Endothelial cell of umbilical vein (primary cell): ENCODE data around the gene AGMO. TPM values are rescaled to one million over a fixed set of nuclear protein-coding genes. Genes with fewer than 3 reads are reported as not detected.

ENCODE experiments used
- BruUV-seq: library from RNA; stranded (reverse); fragments of 400-500 nt; replicated peaks from 2 replicates; lab custom pipeline; 2021; lab: Mats Ljungman, UMichigan
- CTCF ChIA-PET: fragments of 300-600, 350-600 bp; sonication (Branson Sonifier 250); formaldehyde crosslinking; loops from one replicate; lab custom pipeline; 2021; ENCODE audit warnings: antibody characterized with exemption, inconsistent platforms; lab: Charles Lee
- POLR2A ChIA-PET: fragments of 300-600, 350-600 bp; sonication (Branson Sonifier 250); formaldehyde crosslinking; loops from one replicate; lab custom pipeline; 2021; ENCODE audit warnings: antibody characterized with exemption, inconsistent platforms; lab: Charles Lee
- DNase-seq: peaks from one replicate; pipeline ENCODE4 v3.0.0-alpha.2; 2011; ENCODE audit warnings: low read depth, low spot score
- FAIRE-seq: peaks from 2 replicates; lab custom pipeline; 2011; peaks lifted over from hg19 to GRCh38; lab: Jason Lieb, UNC
- H2AFZ ChIP-seq: 2 replicates; pipeline ENCODE4 v1.6.0; 2012; ENCODE audit warnings: low read depth, low read length, control low read depth, inconsistent platforms
- H3K27ac ChIP-seq: 2 replicates; pipeline ENCODE4 v1.5.1; 2011; ENCODE audit warnings: low read depth, mild to moderate bottlenecking, control low read depth, low read length, moderate library complexity; ENCODE audit not compliant: insufficient read depth
- H3K27me3 ChIP-seq, 2 experiments: 2 replicates each; pipeline versions ENCODE4 v1.6.0 to v1.6.1; 2011; ENCODE audit warnings: low read length in 2 of 2, mixed read lengths in 1 of 2; ENCODE audit not compliant: control insufficient read depth in 2 of 2, insufficient read depth in 2 of 2
- H3K36me3 ChIP-seq, 2 experiments: 2 replicates in 1 of 2; 3 replicates in 1 of 2; pipeline ENCODE4 v1.5.1; 2011; ENCODE audit warnings: low read length in 2 of 2, mild to moderate bottlenecking in 1 of 2, moderate library complexity in 1 of 2; ENCODE audit not compliant: control insufficient read depth in 2 of 2, insufficient read depth in 2 of 2; ENCODE audit errors: extremely low read depth in 1 of 2
- H3K4me1 ChIP-seq: 3 replicates; pipeline ENCODE4 v1.5.1; 2011; ENCODE audit warnings: mild to moderate bottlenecking, low read length; ENCODE audit not compliant: control insufficient read depth, insufficient read depth; ENCODE audit errors: extremely low read depth
- H3K4me2 ChIP-seq: 2 replicates; pipeline ENCODE4 v1.6.1; 2011; ENCODE audit warnings: low read length, control low read depth, mixed read lengths; ENCODE audit not compliant: insufficient read depth
- H3K4me3 ChIP-seq, 3 experiments: fragments of 200-600 bp in 1 of 3; sonication (generic), shearing (Covaris generic) in 1 of 3; replicated peaks in 1 of 3; 2 replicates each; pipeline ENCODE4 v1.5.1; 2011 to 2016; ENCODE audit warnings: control low read depth in 3 of 3, low read length in 3 of 3, mild to moderate bottlenecking in 2 of 3, inconsistent platforms in 1 of 3, low read depth in 1 of 3, moderate library complexity in 1 of 3; ENCODE audit not compliant: insufficient read depth in 1 of 3
- H3K79me2 ChIP-seq: 2 replicates; pipeline ENCODE4 v1.6.0; 2012; ENCODE audit warnings: low read length, inconsistent platforms; ENCODE audit not compliant: control insufficient read depth, insufficient read depth
- H3K9ac ChIP-seq: replicated peaks from 2 replicates; pipeline ENCODE3; 2011; ENCODE audit warnings: low read length, control low read depth; ENCODE audit not compliant: insufficient read depth; ENCODE audit errors: extremely low read depth
- H3K9me1 ChIP-seq: replicated peaks from 3 replicates; pipeline ENCODE4 v1.6.0; 2011; ENCODE audit warnings: mild to moderate bottlenecking, low read length; ENCODE audit not compliant: control insufficient read depth, insufficient read depth; ENCODE audit errors: extremely low read depth
- H3K9me3 ChIP-seq: replicated peaks from 2 replicates; pipeline ENCODE4 v1.5.1; 2012; ENCODE audit warnings: low read length, inconsistent platforms; ENCODE audit not compliant: control insufficient read depth, insufficient read depth
- H4K20me1 ChIP-seq: replicated peaks from 2 replicates; pipeline ENCODE3; 2011; ENCODE audit warnings: mild to moderate bottlenecking, low read length; ENCODE audit not compliant: control insufficient read depth, insufficient read depth; ENCODE audit errors: extremely low read depth
- CTCF ChIP-seq, 2 donors: IDR thresholded peaks; 1 replicate in 1 of 2; 2 replicates in 1 of 2; pipeline ENCODE4 v1.5.1; 2011; ENCODE audit warnings: low read length in 2 of 2, mild to moderate bottlenecking in 2 of 2, moderate library complexity in 2 of 2, control low read depth in 1 of 2, inconsistent platforms in 1 of 2, low read depth in 1 of 2; ENCODE audit not compliant: insufficient read depth in 1 of 2; ENCODE audit errors: extremely low read depth in 1 of 2
- EZH2 ChIP-seq: IDR thresholded peaks from 2 replicates; pipeline ENCODE4 v1.6.1; 2012; ENCODE audit warnings: borderline replicate concordance, low read depth, mild to moderate bottlenecking, moderate library complexity, low read length, inconsistent platforms; ENCODE audit not compliant: severe bottlenecking
- FOS ChIP-seq: IDR thresholded peaks from 2 replicates; pipeline ENCODE4 v1.6.1; 2011; ENCODE audit warnings: mild to moderate bottlenecking, low read length, moderate library complexity, borderline replicate concordance; ENCODE audit not compliant: insufficient read depth
- GATA2 ChIP-seq: IDR thresholded peaks from 2 replicates; pipeline ENCODE4 v1.7.0; 2011; ENCODE audit warnings: low read depth, mild to moderate bottlenecking, moderate library complexity, mixed read lengths, low read length; ENCODE audit not compliant: insufficient read length, insufficient read depth
- JUN ChIP-seq: IDR thresholded peaks from 2 replicates; pipeline ENCODE4 v1.6.1; 2011; ENCODE audit warnings: borderline replicate concordance, low read depth; ENCODE audit not compliant: insufficient read length, insufficient read depth
- MAX ChIP-seq: IDR thresholded peaks from 2 replicates; pipeline ENCODE4 v1.6.1; 2011; ENCODE audit not compliant: insufficient read depth, insufficient read length
- MYC ChIP-seq: IDR thresholded peaks from one replicate; pipeline ENCODE4 v1.6.1; 2011; ENCODE audit warnings: mild to moderate bottlenecking, low read depth, low read length
- POLR2A ChIP-seq: IDR thresholded peaks from 2 replicates; pipeline ENCODE4 v1.6.1; 2012; ENCODE audit warnings: low read depth, mild to moderate bottlenecking, control low read depth, low read length
- POLR2AphosphoS5 ChIP-seq: IDR thresholded peaks from 2 replicates; pipeline ENCODE4 v1.6.1; 2012; ENCODE audit warnings: low read depth, mild to moderate bottlenecking, control low read depth, low read length, moderate library complexity; ENCODE audit not compliant: insufficient read depth
- dilution Hi-C: fragments of 300-500 bp; cut with MboI; formaldehyde crosslinking; loops from one replicate; pipeline ENCODE4 v1.15.0; 2019; ENCODE audit warnings: low sequenced_read_pairs; ENCODE audit not compliant: extremely low pct_ligation_motif_present
- intact Hi-C: fragments of 100-400 bp; cut with micrococcal nuclease; formaldehyde crosslinking; loops from one replicate; pipeline ENCODE4 v1.10.0; 2022
- polyA plus RNA-seq, 4 experiments: library from polyadenylated mRNA; depleted of rRNA in 3 of 4; stranded (reverse) in 3 of 4; unstranded in 1 of 4; fragments of >200 nt; gene quantifications; 2 replicates each; pipeline versions ENCODE4 v1.2.1 to v1.2.3, GENCODE V29; 2011 to 2012; ENCODE audit warnings: missing spikeins in 1 of 4
- total RNA-seq: library from RNA; stranded (reverse); gene quantifications from 2 replicates; pipeline ENCODE4 v1.2.3, GENCODE V29; 2021

The AGMO gene
- total and polyA plus RNA-seq, 2 donors (not counting 3 experiments of a cell fraction or from before 2014, with no cell fraction given), result 0.23 to 0.40 TPM

DNA sequence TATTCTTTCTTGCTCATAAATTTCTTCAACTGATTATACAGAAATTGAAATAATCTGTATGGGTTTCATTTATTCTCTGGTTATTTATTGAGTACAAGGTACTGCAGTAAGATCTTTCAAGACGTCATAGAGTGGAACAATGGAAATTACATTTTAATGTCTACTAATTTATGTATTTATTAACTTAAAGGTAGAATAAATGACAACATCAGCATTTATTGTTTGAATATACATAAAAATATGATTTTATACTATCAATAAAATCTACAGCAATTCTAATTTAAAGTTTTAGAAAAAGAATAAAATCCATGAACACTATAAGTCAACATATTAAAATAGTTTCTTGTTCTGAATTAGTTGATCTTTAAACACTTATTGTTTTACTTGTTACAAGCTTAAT, 158.5 kb downstream of the AGMO start:
- H3K4me1 ChIP-seq, result peaks cover 7% of the 10 kb centered on the region
- dilution Hi-C loops, result no loop called here
- no TSS peak for BruUV-seq
- H3K9me1 ChIP-seq, result no peaks in the 10 kb centered on the region
- DNase-seq, result no peak
- H4K20me1 ChIP-seq, result no peaks in the 10 kb centered on the region
- H2AFZ ChIP-seq, result no peak overlapping the region
- no peaks in the 10 kb centered on the region for H3K79me2 ChIP-seq
- POLR2A ChIA-PET, result no interaction called here
- CTCF ChIA-PET, result interaction anchor here (1.0 to 2.1 kb wide), 3 partner anchors 14 to 318 kb away, joined by 3 to 5 read pairs (median 3); no protein-coding TSS in a partner anchor
- no peaks in the 10 kb centered on the region for H3K27me3 ChIP-seq
- no peak for TF ChIP-seq FOS
- no peak overlapping the region for H3K4me3 ChIP-seq
- H3K27ac ChIP-seq, result no peak overlapping the region
- no peaks in the 10 kb centered on the region for H3K36me3 ChIP-seq
- no peak overlapping the region for H3K4me2 ChIP-seq
- H3K9ac ChIP-seq, result no peak overlapping the region
- intact Hi-C loops, result no loop called here
- no peak for FAIRE-seq
- H3K9me3 ChIP-seq, result no peaks in the 10 kb centered on the region

DNA sequence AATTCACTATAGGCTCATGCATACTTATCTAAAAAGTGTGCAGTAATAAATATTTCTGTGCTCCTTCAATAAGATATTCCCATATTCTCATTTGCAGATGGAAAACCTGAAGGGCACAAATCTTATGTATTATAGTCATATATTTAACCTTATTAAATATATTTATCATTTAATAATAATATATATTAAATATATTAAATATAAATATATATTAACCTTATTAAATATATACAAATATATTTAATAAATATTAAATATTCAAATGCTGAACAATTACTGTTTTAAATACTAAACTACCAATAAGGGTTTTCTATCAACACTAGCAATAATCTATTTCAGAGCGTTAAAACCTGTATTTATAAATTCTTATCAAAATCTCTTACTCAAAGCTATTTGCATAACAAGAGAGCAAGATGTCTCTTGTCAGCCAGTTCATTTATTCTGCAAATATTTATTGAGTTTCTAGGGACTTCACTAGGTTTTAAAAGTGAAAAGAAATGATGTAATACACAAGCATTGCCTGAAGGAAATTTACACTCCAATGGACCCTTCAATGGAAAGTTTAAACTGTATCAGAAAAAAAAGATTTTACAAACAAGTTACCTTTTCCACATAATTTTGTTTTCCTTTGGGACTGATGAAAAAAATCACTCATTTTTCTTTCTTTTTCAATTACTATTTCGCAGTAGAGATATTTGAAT, 159.2 kb downstream of the AGMO start:
- H3K36me3 ChIP-seq, result no peaks in the 10 kb centered on the region
- DNase-seq, result no peak
- no peak overlapping the region for H2AFZ ChIP-seq
- no peaks in the 10 kb centered on the region for H4K20me1 ChIP-seq
- no peaks in the 10 kb centered on the region for H3K9me1 ChIP-seq
- intact Hi-C loops (no loop called here), dilution Hi-C loops (no loop called here)
- no peaks in the 10 kb centered on the region for H3K79me2 ChIP-seq
- ChIA-PET POLR2A (no interaction called here), CTCF (no interaction called here)
- no peak overlapping the region for H3K4me2 ChIP-seq
- H3K9me3 ChIP-seq, result no peaks in the 10 kb centered on the region
- FAIRE-seq, result no peak
- TF ChIP-seq EZH2 (no peak), CTCF (IDR thresholded peaks at IDR 0.05; ENCODE audit: extremely low read depth in 1 of 2, insufficient read depth in 1 of 2, low read depth in 1 of 2, low read length in 2 of 2) (no peak), MAX (no peak), POLR2A (no peak), JUN (no peak), POLR2AphosphoS5 (no peak), MYC (no peak), FOS (no peak), GATA2 (no peak)
- no peak overlapping the region for H3K9ac ChIP-seq
- no peaks in the 10 kb centered on the region for H3K27me3 ChIP-seq
- BruUV-seq, result no TSS peak
- H3K4me1 ChIP-seq, result no peaks in the 10 kb centered on the region
- H3K4me3 ChIP-seq, result no peak overlapping the region
- no peak overlapping the region for H3K27ac ChIP-seq
